Measurements from ENCODE around the gene NFATC2IP. TPM values are rescaled to one million over a fixed set of nuclear protein-coding genes. Genes with fewer than 3 reads are reported as not detected.

Gene NFATC2IP
- total and polyA plus RNA-seq, 4 donors: 6.9 to 38.5 (median 29.6) TPM

DNA sequence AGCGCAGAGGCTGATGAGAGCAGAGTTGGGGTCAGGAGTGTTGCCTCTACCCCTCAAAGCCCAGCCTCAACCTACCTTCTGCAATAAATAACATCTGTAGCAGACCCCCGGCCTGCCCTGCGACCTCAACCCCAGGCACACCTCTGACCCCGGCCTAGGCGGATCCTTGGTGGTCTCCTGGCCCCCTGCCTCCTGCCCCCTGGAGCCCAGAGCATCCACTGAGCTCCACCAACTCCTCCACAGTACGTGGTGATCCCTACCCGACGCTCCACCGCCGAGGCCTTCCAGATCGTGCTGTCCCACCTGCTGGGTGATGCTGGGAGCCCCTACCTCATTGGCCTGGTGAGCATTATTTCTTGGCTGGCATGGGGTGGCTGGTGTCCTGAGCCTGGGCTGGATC lies 32.2 kb downstream of the NFATC2IP start:
- Histone ChIP-seq H3K9me3 (ENCODE audit: control insufficient read depth, low read length) (no peaks in the 10 kb centered on the region), H3K27ac (ENCODE audit: low read depth in 1 of 2, low read length in 2 of 2) (no peak overlapping the region), H3K36me3 (ENCODE audit: control insufficient read depth in 1 of 2, insufficient read depth in 2 of 2, low read length in 1 of 2) (peaks cover 0 to 3% of the 10 kb centered on the region in 2 donors), H3K4me1 (ENCODE audit: control insufficient read depth in 1 of 2, insufficient read depth in 2 of 2, low read length in 2 of 2) (no peaks in the 10 kb centered on the region), H3K4me3 (ENCODE audit: low read length in 2 of 2) (no peak overlapping the region), H3K27me3 (ENCODE audit: control insufficient read depth in 1 of 2, insufficient read depth in 2 of 2, low read length in 1 of 2) (no peaks in the 10 kb centered on the region)
- no peak for DNase-seq
- intact Hi-C loops (cut with DNase I): no loop called here
- 88 to 90% methylated on average over 11 of the region's 11 CpGs for WGBS, 2 donors
- ATAC-seq (ENCODE audit: low FRiP score): no peak

DNA sequence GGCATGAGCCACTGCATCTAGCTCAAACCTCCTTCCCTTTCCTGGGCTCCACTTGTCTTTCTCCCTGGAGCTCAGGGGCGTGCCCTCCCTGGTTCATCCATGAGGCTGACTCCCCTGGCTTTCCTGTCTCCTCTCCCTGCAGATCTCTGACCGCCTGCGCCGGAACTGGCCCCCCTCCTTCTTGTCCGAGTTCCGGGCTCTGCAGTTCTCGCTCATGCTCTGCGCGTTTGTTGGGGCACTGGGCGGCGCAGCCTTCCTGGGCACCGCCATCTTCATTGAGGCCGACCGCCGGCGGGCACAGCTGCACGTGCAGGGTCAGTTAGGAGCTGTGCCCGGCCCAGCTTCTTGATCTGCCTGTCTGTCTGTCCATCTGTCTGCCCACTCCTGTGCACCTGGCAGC lies 32.9 kb downstream of the NFATC2IP start:
- Histone ChIP-seq H3K27me3 (ENCODE audit: control insufficient read depth in 1 of 2, insufficient read depth in 2 of 2, low read length in 1 of 2) (no peaks in the 10 kb centered on the region), H3K4me1 (ENCODE audit: control insufficient read depth in 1 of 2, insufficient read depth in 2 of 2, low read length in 2 of 2) (no peaks in the 10 kb centered on the region), H3K36me3 (ENCODE audit: control insufficient read depth in 1 of 2, insufficient read depth in 2 of 2, low read length in 1 of 2) (peaks cover 0 to 3% of the 10 kb centered on the region in 2 donors), H3K27ac (ENCODE audit: low read depth in 1 of 2, low read length in 2 of 2) (no peak overlapping the region), H3K9me3 (ENCODE audit: control insufficient read depth, low read length) (no peaks in the 10 kb centered on the region), H3K4me3 (ENCODE audit: low read length in 2 of 2) (no peak overlapping the region)
- no peak for ATAC-seq (ENCODE audit: low FRiP score)
- intact Hi-C loops (cut with DNase I): no loop called here
- no peak for DNase-seq
- 90 to 94% methylated on average over 18 of the region's 18 CpGs for WGBS, 2 donors

DNA sequence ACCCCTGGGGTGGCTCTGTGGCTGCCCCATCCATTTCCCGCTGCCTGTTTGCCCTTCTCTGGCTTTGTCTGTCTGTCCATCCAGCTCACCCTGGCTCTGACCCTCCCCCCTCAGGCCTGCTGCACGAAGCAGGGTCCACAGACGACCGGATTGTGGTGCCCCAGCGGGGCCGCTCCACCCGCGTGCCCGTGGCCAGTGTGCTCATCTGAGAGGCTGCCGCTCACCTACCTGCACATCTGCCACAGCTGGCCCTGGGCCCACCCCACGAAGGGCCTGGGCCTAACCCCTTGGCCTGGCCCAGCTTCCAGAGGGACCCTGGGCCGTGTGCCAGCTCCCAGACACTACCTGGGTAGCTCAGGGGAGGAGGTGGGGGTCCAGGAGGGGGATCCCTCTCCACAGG lies 33.4 kb downstream of the NFATC2IP start:
- no peak overlapping the region for H3K4me3 ChIP-seq (ENCODE audit: low read length in 2 of 2)
- H3K27me3 ChIP-seq (ENCODE audit: control insufficient read depth in 1 of 2, insufficient read depth in 2 of 2, low read length in 1 of 2): no peaks in the 10 kb centered on the region
- ATAC-seq (ENCODE audit: low FRiP score): no peak
- 85 to 86% methylated on average over 11 to 12 of the region's 12 CpGs for WGBS, 2 donors
- H3K27ac ChIP-seq (ENCODE audit: low read depth in 1 of 2, low read length in 2 of 2): no peak overlapping the region
- H3K36me3 ChIP-seq (ENCODE audit: control insufficient read depth in 1 of 2, insufficient read depth in 2 of 2, low read length in 1 of 2): peaks cover 0 to 3% of the 10 kb centered on the region in 2 donors
- H3K4me1 ChIP-seq (ENCODE audit: control insufficient read depth in 1 of 2, insufficient read depth in 2 of 2, low read length in 2 of 2): no peaks in the 10 kb centered on the region
- no peaks in the 10 kb centered on the region for H3K9me3 ChIP-seq (ENCODE audit: control insufficient read depth, low read length)
- intact Hi-C loops (cut with DNase I): no loop called here
- no peak for DNase-seq

DNA sequence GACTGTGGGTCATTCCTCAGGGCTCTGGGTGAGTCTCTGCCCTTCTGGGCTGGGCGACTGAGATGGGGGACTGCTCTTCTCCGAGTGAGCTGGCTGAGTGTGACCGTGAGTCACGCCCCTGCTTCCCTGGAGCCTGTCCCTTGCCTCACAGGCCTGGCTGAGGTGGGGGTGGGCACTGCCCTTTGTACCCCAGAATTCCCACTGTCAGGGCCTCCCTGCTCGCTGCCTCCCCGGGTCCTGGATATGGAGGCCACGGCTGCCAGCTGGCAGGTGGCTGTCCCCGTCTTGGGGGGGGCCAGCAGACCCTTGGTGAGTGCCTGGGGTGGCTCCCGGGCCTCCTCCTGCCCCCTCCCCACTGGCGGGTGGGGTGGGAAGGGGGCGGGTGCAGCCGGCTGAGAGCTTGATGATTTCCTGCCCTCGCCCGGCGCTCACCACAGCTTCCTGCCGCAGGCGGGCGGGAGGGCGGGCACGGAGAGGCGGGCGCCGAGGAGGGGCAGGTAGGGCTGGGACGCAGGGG lies 33.9 kb downstream of the NFATC2IP start, which contains the start of gene LAT:
TSS of gene LAT (plus strand) at position 434 of the 517 bp plus-strand sequence. CDS start 366 bp downstream, outside the sequence.
- no peaks in the 10 kb centered on the region for H3K27me3 ChIP-seq (ENCODE audit: control insufficient read depth in 1 of 2, insufficient read depth in 2 of 2, low read length in 1 of 2)
- no peak for DNase-seq
- H3K9me3 ChIP-seq (ENCODE audit: control insufficient read depth, low read length): no peaks in the 10 kb centered on the region
- intact Hi-C loops (cut with DNase I): no loop called here
- WGBS, 2 donors: 81 to 83% methylated on average over 17 to 24 of the region's 24 CpGs
- no peak within 1 kb of the TSS for H3K4me3 ChIP-seq (ENCODE audit: low read length in 2 of 2)
- no peaks in the 10 kb centered on the region for H3K4me1 ChIP-seq (ENCODE audit: control insufficient read depth in 1 of 2, insufficient read depth in 2 of 2, low read length in 2 of 2)
- H3K27ac ChIP-seq (ENCODE audit: low read depth in 1 of 2, low read length in 2 of 2): no peak within 1 kb of the TSS
- H3K36me3 ChIP-seq (ENCODE audit: control insufficient read depth in 1 of 2, insufficient read depth in 2 of 2, low read length in 1 of 2): peaks cover 0 to 3% of the 10 kb centered on the region in 2 donors
- ATAC-seq (ENCODE audit: low FRiP score): no peak

DNA sequence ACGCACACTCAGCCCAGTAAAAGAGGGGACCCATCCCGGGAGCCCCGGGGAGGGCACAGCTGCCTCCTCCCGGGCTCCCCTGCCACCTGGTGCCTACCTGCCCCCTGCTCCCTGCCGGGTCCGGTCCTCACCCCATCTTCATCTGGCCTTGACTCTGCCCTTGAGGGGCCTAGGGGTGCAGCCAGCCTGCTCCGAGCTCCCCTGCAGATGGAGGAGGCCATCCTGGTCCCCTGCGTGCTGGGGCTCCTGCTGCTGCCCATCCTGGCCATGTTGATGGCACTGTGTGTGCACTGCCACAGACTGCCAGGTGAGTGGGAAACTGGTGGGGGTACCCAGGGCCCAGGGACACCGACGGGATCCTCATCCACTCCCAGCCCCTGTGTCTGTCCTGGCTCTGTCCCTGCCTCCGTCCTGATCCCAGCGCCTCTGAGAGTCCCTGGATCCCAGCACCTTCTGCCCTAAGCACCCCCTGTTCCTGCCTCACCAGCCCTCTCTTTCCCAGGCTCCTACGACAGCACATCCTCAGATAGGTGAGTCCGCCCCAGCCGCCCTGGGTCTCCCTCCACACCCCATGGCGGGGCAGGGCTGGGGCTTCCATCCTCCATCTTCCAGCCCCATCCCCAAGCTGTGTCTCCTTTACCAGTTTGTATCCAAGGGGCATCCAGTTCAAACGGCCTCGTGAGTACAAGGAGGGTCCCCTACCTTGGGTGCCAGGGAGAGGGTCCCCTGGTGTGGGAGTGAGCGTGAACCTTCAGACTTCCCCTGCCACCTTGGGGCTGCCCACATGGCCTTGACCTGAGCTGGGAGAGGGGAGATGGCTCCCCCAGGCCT lies 34.7 kb downstream of the NFATC2IP start:
- intact Hi-C loops (cut with DNase I): no loop called here
- 89 to 91% methylated on average over 17 to 19 of the region's 19 CpGs for WGBS, 2 donors
- no peaks in the 10 kb centered on the region for H3K27me3 ChIP-seq (ENCODE audit: control insufficient read depth in 1 of 2, insufficient read depth in 2 of 2, low read length in 1 of 2)
- H3K4me3 ChIP-seq (ENCODE audit: low read length in 2 of 2): no peak overlapping the region
- DNase-seq: no peak
- peaks cover 0 to 3% of the 10 kb centered on the region in 2 donors for H3K36me3 ChIP-seq (ENCODE audit: control insufficient read depth in 1 of 2, insufficient read depth in 2 of 2, low read length in 1 of 2)
- no peak overlapping the region for H3K27ac ChIP-seq (ENCODE audit: low read depth in 1 of 2, low read length in 2 of 2)
- no peaks in the 10 kb centered on the region for H3K9me3 ChIP-seq (ENCODE audit: control insufficient read depth, low read length)
- ATAC-seq (ENCODE audit: low FRiP score): no peak
- no peaks in the 10 kb centered on the region for H3K4me1 ChIP-seq (ENCODE audit: control insufficient read depth in 1 of 2, insufficient read depth in 2 of 2, low read length in 2 of 2)

DNA sequence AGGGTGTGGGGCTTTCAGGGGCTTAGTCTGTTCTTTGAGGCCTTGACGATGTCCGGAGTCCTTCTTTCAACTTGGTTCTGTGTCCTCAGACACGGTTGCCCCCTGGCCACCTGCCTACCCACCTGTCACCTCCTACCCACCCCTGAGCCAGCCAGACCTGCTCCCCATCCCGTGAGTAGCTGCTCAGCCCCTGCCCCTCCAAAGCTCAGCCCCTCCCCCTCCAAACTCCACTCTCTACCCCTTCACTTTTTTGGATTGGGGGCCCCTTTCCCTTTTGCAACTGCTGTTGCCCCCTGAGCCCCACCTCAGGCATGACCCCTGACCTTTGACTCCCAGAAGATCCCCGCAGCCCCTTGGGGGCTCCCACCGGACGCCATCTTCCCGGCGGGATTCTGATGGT lies 35.3 kb downstream of the NFATC2IP start:
- H3K9me3 ChIP-seq (ENCODE audit: control insufficient read depth, low read length): no peaks in the 10 kb centered on the region
- DNase-seq (no peak), ATAC-seq (ENCODE audit: low FRiP score) (no peak)
- no peaks in the 10 kb centered on the region for H3K27me3 ChIP-seq (ENCODE audit: control insufficient read depth in 1 of 2, insufficient read depth in 2 of 2, low read length in 1 of 2)
- no peak overlapping the region for H3K4me3 ChIP-seq (ENCODE audit: low read length in 2 of 2)
- WGBS, 2 donors: 92 to 99% methylated on average over 9 of the region's 9 CpGs
- H3K27ac ChIP-seq (ENCODE audit: low read depth in 1 of 2, low read length in 2 of 2): no peak overlapping the region
- no peaks in the 10 kb centered on the region for H3K4me1 ChIP-seq (ENCODE audit: control insufficient read depth in 1 of 2, insufficient read depth in 2 of 2, low read length in 2 of 2)
- intact Hi-C loops (cut with DNase I): no loop called here
- peaks cover 0 to 3% of the 10 kb centered on the region in 2 donors for H3K36me3 ChIP-seq (ENCODE audit: control insufficient read depth in 1 of 2, insufficient read depth in 2 of 2, low read length in 1 of 2)

DNA sequence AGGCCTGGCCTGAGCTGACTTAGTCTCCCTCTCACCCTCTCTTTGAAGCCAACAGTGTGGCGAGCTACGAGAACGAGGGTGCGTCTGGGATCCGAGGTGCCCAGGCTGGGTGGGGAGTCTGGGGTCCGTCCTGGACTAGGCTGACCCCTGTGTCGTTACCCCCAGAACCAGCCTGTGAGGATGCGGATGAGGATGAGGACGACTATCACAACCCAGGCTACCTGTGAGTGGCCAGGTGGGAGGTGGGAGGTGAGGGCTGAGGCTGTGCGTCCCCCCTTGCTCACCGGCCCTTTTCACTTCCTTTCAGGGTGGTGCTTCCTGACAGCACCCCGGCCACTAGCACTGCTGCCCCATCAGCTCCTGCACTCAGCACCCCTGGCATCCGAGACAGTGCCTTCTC lies 35.8 kb downstream of the NFATC2IP start:
- H3K27me3 ChIP-seq (ENCODE audit: control insufficient read depth in 1 of 2, insufficient read depth in 2 of 2, low read length in 1 of 2): no peaks in the 10 kb centered on the region
- DNase-seq: no peak
- 93 to 97% methylated on average over 13 of the region's 13 CpGs for WGBS, 2 donors
- no peak for ATAC-seq (ENCODE audit: low FRiP score)
- intact Hi-C loops (cut with DNase I): no loop called here
- no peak overlapping the region for H3K27ac ChIP-seq (ENCODE audit: low read depth in 1 of 2, low read length in 2 of 2)
- no peaks in the 10 kb centered on the region for H3K9me3 ChIP-seq (ENCODE audit: control insufficient read depth, low read length)
- H3K4me1 ChIP-seq (ENCODE audit: control insufficient read depth in 1 of 2, insufficient read depth in 2 of 2, low read length in 2 of 2): no peaks in the 10 kb centered on the region
- no peak overlapping the region for H3K4me3 ChIP-seq (ENCODE audit: low read length in 2 of 2)
- H3K36me3 ChIP-seq (ENCODE audit: control insufficient read depth in 1 of 2, insufficient read depth in 2 of 2, low read length in 1 of 2): peaks cover 0 to 3% of the 10 kb centered on the region in 2 donors

DNA sequence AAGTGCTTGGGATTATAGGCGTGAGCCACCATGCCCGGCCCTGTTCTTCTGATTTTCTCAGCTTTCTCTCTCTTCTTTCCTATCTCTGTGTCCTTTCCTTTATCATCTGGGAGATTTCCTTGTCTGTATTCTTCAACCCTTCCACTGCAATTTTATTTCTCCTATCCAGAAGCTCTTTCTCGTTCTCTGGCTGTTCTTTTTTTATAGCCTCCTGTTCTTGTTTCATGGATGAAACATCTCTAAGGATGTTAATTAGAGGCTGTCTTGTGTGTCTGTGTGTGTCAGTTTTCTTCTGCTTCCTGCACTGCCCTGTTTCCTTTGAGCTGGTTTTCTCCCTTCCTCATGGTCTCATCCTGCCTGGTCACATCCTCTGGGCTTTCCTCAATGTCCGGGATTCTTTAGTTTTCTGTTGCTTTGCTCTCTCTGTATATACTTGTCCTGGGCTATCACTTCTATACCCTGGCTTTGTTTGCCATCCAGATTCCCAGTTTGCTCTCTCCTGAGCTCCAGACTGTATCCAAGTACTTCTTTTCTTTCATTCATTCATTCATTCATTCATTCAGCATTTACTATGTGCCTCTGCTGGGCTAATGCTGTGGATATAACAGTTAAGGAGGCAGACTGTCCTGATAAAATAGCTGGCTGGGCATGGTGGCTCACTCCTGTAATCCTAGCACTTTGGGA lies 36.6 kb downstream of the NFATC2IP start:
- intact Hi-C loops (cut with DNase I): no loop called here
- ATAC-seq (ENCODE audit: low FRiP score) (no peak), DNase-seq (no peak)
- no peaks in the 10 kb centered on the region for H3K9me3 ChIP-seq (ENCODE audit: control insufficient read depth, low read length)
- H3K36me3 ChIP-seq (ENCODE audit: control insufficient read depth in 1 of 2, insufficient read depth in 2 of 2, low read length in 1 of 2): peaks cover 0 to under 1% of the 10 kb centered on the region in 2 donors
- H3K27ac ChIP-seq (ENCODE audit: low read depth in 1 of 2, low read length in 2 of 2): no peak overlapping the region
- 98% methylated on average over 4 of the region's 4 CpGs for WGBS, 2 donors
- no peaks in the 10 kb centered on the region for H3K27me3 ChIP-seq (ENCODE audit: control insufficient read depth in 1 of 2, insufficient read depth in 2 of 2, low read length in 1 of 2)
- H3K4me1 ChIP-seq (ENCODE audit: control insufficient read depth in 1 of 2, insufficient read depth in 2 of 2, low read length in 2 of 2): no peaks in the 10 kb centered on the region
- H3K4me3 ChIP-seq (ENCODE audit: low read length in 2 of 2): no peak overlapping the region
